ENCODE measurements around the gene HENMT1.

DNA sequence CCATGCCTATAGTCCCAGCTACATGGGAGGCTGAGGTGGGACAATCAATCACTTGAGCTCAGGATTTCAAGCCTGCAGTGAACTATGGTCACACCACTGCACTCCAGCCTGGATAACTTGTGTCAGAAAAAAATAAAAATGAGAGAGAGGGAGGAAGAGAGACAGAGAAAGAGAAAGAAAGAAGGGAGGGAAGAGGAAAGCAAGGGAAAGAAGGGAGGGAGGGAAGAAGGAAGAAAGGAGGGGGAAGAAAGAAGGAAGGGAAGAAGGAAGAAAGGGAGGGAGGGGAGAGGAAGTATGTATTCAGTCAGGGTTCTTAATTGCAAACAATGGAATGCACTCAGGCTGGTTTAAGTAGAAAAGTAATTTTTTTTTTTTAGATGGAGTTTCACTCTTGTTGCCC is 7.9 kb upstream of the HENMT1 start:
- no peak for TF ChIP-seq POLR2A (IDR thresholded peaks at IDR 0.05)
- TF ChIP-seq, protein P1, sequence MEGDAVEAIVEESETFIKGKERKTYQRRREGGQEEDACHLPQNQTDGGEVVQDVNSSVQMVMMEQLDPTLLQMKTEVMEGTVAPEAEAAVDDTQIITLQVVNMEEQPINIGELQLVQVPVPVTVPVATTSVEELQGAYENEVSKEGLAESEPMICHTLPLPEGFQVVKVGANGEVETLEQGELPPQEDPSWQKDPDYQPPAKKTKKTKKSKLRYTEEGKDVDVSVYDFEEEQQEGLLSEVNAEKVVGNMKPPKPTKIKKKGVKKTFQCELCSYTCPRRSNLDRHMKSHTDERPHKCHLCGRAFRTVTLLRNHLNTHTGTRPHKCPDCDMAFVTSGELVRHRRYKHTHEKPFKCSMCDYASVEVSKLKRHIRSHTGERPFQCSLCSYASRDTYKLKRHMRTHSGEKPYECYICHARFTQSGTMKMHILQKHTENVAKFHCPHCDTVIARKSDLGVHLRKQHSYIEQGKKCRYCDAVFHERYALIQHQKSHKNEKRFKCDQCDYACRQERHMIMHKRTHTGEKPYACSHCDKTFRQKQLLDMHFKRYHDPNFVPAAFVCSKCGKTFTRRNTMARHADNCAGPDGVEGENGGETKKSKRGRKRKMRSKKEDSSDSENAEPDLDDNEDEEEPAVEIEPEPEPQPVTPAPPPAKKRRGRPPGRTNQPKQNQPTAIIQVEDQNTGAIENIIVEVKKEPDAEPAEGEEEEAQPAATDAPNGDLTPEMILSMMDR (IDR thresholded peaks at IDR 0.05): no peak
